GM21367 (cell line): ENCODE results near the gene ANKMY1.
"Not testable (repeated sequence)": the region's sequence is repeated elsewhere in the genome, so short reads cannot be mapped to it uniquely, and the experiment has no call there.

ENCODE experiments used
- ATAC-seq: cut with Tn5 transposase; IDR thresholded peaks from one replicate; pipeline ENCODE4 v1.9.1; 2021; ENCODE audit not compliant: unreplicated experiment

ANKMY1 gene

DNA sequence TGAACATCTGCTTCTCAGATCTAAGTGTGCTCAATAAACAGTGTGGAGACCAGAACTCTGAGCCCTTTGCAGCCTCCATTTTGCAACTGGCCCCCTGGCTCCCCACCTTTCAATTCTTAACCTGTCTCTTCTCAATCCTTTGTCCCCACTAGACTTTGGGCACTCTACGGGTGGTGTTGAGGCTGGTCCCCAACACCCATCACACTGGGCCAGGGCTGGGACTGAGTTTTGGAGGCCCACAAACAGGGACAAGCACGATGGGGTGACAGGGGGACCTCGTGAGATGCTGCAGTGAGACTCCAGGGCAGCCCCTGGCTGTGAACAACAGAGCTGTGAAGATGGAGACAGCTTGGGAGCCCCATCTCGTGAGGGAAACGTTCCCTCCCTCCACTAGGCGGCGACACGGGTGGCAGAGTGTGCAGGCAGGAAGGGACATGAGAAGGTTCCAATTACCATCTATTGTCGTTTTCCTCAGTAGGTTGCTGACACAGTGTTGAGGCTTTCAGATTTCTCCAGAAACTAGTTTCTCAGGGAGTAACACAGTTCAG, 1.2 kb downstream of the ANKMY1 start:
- no peak for ATAC-seq

DNA sequence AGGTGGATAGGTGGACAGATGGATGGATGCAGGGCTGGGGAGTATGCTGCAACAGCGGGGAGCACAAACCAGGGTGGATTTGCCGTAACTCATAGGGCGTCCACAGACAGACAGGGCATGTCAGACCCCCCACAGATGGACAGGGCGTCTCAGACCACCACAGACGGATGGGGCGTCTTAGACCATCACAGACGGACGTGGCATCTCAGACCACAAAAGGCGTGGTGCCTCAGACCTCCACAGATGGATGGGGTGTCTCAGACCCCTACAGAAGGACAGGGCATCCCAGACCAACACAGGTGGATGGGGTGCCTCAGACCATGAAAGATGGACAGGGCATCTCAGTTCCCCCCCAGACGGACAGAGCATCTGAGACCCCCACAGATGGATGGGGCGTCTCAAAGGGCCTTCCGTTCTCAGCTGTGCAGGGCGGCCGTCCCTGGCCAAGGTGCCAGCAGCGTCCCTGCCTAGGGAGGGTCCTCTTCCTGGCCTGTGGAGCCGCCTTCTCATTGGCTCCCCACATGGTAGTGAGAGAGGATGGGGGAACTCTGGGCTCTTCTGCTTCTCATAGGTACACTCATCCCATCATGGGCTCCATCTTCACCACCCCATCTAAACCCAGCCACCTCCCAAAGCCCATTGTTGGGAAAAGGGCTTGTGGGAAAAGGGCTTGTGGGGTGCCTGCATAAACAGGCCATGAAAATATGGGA, 2.1 kb downstream of the ANKMY1 start:
- ATAC-seq = no peak

DNA sequence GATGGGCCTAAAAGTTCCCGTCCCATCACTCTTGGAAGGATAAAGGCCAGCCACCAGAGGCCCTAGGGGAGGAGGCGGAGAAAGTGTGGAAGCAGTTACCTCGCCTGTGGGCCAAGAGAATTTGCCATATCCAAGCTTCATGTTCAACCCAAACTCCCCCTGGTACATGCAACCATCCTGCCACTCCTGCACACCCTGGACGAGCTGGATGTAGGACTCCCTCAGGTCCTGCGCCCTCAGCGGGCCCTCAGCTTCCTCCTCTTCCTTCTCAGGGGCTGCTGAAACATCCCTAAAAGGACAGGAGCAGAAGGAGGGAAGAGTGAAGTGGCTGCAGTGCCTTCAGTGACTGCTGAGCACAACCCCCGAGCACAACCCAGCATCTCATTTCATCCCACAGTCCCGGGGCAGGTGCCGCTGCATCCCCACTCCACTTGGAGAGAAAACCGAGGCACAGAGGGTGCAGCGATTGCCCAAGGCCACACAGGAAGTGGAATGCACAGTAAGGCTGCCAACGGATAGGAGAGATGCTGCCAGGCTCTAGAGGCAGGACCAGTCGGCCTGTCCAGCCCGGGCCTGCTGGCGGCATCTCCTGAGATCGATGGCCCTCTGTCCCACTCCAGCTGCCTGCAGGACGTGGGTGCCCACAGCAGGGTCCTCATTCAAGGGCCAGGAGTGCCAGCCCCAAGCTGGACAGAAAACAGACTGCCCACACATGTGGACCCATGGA, 2.9 kb downstream of the ANKMY1 start:
- no peak for ATAC-seq

DNA sequence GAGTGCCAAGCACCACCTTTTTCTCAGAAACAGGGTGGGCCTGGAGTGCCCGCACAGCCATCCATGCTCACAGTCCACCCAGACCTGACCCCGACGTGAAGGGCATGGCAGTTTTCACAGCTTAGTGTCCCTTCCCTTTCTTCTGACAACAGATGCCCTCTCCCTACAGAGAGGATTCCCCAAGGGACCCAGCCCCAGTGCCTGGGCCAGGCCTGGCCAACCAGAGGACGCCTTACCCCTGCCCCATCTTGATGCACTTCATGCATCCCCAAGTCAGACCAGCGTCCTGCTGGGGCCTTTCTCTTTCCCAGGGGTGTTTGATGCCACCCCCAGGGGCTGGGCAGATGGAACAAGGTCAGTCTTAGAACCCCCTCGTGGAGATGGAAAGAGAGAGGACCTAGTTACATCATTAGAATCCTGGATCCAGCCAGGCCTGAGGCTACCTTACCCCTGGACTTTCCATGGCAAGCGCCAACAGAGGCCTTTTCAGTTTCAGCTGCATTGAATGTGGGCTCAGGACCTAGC, 3.8 kb downstream of the ANKMY1 start:
- ATAC-seq = no peak

DNA sequence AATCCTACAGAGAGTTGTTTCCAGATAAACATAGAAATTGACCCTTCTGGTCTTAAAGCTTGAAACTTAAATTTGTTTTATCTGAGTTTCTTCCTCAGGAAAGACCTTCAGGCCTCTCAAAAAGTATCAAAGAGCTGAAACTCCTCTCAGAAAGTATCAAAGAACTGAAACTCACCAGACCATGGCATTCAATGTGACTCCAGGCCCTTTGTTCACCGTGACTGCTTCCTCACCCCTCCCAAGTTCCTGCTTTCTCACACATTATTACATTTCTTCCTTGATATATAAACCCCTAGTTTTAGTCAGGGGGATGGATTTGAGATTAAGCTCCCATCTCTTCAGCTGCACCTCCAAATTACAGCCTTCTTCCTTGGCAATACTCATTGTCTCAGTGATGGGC, 6.0 kb downstream of the ANKMY1 start:
- no peak for ATAC-seq

DNA sequence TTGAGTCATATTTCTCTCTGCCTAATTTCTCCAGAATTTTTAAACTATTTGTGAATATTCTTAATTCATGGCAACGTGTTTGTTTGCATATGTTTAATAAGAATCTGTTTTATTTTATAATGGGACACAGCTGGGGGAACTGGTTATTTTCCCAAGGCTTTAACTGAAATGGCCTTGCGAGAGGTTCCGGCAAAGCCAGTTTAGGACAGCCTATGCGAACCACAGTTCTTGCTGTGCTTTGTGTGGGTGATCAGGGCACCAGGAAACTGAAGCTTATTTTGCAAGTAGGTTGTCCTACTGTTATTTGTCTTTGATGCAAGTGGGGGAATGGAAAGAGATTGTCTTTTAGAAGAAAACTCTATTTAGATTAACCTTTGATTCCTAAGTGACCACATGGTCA, 6.5 kb downstream of the ANKMY1 start:
- ATAC-seq = no peak

DNA sequence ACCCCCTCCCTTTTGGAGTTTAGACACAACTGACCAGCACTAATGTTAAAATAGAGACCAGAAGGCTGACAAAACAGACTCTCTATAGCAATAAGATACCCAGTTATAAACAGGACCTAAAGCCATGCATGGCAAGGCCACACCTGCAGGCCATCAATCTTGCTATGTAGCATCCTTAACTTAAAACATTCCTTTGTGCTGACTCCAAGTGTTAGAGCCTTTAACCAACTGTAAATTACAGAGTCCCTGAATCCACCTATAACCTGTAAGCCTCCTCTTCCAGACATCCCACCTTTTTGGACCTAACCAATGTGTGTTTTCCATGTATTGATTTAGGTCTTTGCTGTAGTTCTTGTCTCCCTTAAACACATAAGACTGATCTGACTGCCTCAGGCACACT, 17.9 kb downstream of the ANKMY1 start:
- no peak for ATAC-seq

DNA sequence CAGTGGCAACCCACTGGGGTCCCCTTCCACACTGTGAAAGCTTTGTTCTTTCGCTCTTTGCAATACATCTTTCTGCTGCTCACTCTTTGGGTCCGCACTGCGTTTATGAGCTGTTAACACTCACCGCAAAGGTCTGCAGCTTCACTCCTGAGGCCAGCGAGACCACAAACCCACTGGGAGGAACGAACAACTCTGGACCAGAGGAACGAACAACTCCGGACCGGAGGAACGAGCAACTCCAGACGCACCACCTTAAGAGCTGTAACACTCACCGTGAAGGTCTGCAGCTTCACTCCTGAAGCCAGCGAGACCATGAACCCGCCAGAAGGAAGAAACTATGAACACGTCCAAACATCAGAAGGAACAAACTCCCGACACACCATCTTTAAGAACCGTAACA, 18.7 kb downstream of the ANKMY1 start:
- not testable (repeated sequence) for ATAC-seq

DNA sequence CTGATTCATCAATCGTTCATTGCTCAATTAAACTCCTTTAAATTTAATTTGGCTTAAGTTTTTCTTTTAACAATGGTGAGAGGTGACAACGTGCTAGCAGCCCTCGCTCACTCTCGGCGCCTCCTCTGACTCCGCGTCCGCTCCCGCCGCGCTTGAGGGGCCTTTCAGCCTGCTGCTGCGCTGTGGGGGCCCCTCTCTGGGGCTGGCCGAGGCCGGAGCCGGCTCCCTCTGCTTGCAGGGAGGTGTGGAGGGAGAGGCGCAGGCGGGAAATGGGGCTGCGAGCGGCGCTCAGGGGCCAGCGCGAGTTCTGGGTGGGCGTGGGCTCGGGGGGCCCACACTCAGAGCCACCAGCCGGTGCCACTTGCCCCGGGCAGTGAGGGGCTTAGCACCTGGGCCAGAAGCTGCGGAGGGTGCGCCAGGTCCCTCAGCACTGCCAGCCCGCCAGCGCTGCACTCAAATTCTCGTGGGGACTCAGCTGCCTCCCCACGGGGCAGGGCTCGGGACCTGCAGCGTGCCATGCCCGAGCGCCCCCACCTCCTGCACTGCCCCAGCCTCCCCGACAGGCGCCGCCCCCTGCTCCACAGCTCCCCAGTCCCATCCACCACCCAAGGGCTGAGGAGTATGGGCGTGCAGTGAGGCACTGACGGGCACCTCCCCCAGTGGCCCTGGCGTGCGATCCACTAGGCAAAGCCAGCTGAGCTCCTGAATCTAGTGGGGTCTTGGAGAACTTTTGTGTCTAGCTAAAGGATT, 19.6 kb downstream of the ANKMY1 start:
- no peak for ATAC-seq

DNA sequence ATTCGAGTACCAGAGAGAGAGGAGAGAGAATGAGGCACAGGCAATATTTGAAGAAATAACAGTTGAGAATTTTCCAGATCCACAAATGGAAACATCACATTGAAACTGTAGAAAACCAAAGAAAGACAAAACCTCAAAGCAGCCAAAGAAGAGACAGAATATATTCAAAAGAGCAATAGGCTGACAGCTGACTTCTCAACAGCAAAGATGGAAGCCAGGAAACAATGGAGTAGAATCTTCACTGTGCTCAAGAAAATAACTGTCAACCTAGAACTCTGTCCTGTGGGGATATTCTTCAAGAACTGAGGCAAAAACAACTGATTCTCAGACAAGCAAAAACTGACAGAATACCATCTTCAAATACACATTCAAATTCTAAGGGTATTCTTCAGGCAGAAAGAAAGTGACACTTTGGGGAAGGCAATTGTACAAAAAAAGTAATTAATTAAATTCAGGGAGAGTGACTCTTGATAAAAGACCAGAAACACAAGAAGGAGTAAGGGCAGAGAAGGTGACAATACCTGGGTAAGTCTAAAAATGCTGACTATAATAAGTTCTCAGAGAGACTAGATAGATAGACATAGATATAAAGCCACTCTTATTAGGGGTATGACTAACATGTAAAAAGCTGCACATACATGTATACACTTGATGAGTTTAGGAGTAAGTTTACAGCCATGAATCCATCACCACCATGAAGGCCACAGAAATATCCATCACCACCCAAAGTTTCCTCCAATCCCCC, 25.6 kb downstream of the ANKMY1 start:
- ATAC-seq = no peak

DNA sequence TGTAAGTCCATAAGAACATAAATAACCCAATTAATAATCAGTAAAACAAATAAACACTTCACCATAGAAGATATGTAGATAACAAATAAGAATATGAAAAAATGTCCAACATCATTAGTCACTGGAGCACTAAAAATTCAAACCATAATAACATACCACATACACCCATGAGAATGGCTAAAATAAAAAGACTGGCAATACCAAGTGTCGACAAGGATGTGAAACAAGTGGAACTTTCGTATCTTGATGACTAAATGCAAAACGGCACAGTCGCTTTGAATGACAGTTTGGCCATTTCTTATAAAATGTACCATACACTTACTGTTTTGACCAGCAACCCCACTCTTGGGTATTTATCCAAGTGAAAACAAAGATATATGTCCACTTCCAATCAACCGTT, 26.8 kb downstream of the ANKMY1 start:
- no peak for ATAC-seq

DNA sequence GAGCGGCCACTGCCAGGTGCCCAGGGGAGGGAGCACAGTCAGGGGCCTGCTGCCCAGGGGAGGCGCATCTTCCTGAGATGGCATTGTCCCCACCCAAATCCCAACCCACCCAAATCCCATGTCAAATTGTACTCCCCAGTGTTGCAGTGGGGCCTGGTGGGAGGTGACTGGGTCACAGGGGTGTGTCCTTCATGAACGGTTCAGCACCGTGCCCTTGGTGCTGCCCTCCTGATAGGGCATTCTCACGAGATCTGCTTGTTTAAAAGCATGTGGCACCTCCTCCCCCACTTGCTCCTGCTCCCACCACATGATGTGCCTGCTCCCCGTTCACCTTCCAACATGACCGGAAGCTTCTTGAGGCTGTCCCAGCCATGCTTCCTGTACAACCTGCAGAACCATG, 27.6 kb downstream of the ANKMY1 start:
- ATAC-seq = no peak

DNA sequence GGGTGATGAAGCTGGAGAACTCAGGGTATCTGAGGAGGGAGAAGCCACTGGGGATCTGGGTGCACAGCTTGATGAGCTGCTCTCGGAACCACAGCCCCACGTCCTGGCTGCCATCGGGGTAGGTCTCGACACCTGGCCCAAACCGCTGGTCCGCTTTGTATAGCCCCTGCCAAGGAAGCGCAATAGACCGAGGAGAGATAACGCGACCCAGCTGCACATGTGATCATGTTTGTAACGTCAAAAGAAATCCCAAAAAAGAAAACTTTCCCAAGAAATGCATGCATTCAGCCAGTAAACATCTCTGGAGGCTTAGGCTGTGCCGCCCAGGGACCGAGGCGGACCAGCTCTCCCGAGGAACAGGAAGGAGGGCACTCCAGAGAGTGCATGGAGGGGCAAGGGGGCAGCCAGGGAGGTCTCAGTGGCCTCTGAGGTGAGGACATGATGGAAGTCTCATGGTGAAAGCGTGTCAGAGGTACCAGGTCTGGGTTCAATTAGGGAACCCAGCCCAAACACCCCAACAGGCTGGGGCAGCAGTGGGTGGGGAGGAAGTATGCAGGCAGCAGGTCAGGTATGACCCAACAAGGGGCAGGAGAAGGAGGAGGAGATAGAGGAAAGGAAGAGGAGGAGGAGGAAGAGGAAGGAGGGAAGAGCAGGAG, 28.3 kb downstream of the ANKMY1 start:
- ATAC-seq = no peak

DNA sequence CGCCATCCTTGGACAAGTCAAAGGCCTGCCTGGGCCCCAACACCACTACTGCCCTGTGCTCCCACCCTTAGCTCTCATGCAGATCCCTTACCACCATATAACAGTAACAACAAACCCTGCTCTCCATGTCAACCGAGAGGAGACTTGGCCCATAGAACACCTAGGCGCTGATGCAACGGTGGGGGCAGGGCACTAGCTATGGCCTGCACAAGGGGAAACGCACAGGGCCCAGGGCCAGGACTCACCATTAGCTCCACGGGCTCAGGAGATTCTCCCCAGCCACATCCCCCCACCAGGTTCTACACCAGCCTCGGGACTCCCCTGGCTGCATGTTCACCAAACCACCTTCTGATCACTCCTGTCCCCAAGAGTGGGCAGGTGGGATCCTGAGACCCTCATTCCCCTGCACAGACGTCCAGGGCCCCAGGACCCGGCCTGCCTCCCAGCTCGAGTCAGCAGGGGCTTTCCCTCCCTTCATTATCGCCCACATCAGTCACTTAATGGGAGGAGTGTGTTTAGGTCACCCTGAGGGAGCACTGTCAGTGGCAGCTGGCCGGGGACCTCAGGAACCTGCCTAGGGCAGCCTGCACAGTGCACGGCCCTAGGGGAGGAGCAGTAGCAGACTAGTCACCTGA, 29.3 kb downstream of the ANKMY1 start:
- no peak for ATAC-seq

DNA sequence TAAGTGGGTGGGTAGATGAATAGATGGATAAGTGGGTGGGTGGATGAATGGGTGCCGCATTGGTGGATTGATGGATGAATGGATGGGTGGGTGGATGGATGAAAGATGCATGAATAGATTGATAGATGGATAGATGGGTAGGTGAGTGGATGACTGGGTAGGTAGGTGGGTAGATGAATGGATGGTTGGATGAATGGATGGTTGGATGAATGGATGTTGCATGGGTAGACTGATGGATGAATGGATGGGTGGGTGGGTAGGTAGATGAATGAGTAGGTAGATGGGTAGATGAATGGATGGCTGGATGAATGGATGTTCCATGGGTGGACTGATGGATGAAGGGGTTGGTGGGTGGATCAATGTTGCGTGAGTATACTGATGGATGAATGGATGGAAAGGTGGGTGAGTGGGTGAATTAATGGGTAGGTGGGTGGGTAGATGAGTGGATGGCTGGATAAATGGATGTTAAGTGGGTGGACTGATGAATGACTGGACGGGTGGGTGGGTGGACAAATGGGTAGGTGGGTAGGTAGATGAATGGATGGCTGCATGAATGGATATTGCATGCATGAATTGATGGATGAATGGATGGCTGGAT, 30.5 kb downstream of the ANKMY1 start:
- ATAC-seq = no peak

DNA sequence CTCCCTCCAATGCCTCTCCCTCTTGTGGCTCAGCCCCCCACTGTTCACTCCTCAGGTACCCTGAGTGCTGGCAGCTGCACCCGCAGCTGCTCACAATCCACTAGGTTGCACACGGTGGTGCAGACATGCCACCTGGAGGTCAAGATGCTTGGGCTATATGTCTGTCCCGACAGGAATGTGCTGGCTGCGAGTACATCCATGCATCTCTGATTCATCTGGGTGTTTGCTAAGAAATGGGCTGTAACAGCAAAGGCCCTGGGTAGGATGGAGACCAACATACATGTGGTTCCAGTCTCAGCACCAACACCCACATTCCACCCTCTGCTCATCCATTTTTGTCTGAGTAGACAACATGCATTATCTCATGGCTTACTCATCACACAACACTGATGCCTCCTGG, 31.3 kb downstream of the ANKMY1 start:
- ATAC-seq = no peak

DNA sequence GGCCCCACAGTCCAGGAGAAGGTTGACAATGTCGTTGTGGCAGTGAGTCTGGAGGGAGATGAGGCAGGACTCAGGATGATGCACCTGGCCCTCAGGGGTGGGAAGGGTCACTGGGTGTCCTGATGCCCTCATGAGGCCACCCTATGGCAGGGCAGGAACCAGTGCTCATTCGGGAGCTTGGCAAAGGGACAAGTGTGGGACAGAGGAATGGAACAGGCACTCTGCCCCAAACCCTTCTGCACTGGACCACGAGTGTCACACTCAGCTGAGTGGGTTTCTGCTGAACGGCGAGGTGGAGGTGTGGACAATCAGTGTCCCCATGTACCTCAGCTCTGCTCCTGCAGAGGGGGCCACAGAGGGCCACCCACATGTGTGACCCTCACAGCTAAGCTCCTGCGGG, 32.0 kb downstream of the ANKMY1 start:
- no peak for ATAC-seq

DNA sequence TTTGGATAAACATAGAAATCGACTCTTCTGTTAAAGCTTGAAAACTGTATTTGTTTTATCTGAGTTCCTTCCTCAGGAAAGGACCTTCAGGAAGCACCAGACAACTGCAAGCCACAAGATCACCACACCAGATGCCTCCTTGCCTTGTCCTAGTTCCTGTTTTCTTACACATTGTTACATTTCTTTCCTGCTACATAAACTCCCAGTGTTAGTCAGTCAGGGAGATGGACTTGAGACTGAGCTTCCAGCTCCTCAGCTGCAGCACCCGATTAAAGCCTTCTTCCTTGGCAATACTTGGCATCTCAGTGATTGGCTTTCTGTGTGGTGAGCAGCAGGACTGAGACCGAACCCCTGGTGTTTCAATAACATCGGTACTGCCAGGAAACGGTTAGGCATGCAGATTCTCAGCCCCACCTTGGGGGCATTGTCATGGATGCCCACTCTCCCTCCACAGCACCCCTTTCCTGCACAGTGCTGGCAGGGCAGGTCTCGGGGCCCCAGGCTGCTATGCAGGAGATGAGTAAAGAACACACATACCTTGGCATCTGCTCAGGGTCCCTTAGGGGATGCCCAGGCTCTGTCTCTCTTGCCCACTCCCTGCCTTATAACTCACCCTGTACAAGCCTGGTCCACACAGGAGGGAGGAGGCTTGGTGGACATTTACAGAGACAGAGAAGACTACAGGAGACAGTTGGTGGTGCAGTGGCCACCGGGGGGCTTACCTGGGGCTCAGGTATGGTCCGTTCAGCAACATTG, 32.6 kb downstream of the ANKMY1 start:
- ATAC-seq = no peak
